H1 (cell line): ENCODE data around the gene EFNA3. TPM values are rescaled to one million over a fixed set of nuclear protein-coding genes. Genes with fewer than 3 reads are reported as not detected.

ENCODE experiments used
- CTCF ChIA-PET: fragments of 300-600 bp; sonication (Branson Sonifier 250); formaldehyde crosslinking; loops from one replicate; lab custom pipeline; 2021; ENCODE audit not compliant: partially characterized antibody; lab: Charles Lee
- POLR2A ChIA-PET: fragments of 300-600 bp; sonication (Branson Sonifier 250); formaldehyde crosslinking; loops from one replicate; lab custom pipeline; 2021; ENCODE audit warnings: inconsistent platforms; ENCODE audit not compliant: partially characterized antibody; lab: Charles Lee
- DNase-seq, 2 experiments: peaks; one replicate each; pipeline versions ENCODE4 v3.0.0 to v3.0.0-alpha.2; 2010 to 2022; ENCODE audit warnings: low spot score in 2 of 2, low read depth in 1 of 2, mixed read lengths in 1 of 2
- FAIRE-seq: peaks from 2 replicates; lab custom pipeline; 2011; peaks lifted over from hg19 to GRCh38; lab: Jason Lieb, UNC
- H2AFZ ChIP-seq: 2 replicates; pipeline ENCODE4 v1.8.1; 2012; ENCODE audit warnings: low read length, inconsistent platforms
- H2AK5ac ChIP-seq: 2 replicates; pipeline ENCODE4 v1.6.1; 2013; ENCODE audit warnings: low read depth, low read length
- H2BK120ac ChIP-seq: replicated peaks from 2 replicates; pipeline ENCODE3; 2013; ENCODE audit warnings: low read depth, low read length, inconsistent platforms
- H2BK12ac ChIP-seq: 2 replicates; pipeline ENCODE4 v1.6.1; 2013; ENCODE audit warnings: low read depth, low read length
- H2BK15ac ChIP-seq: 2 replicates; pipeline ENCODE4 v1.6.1; 2013; ENCODE audit warnings: low read length
- H2BK20ac ChIP-seq: 2 replicates; pipeline ENCODE4 v1.6.1; 2013; ENCODE audit warnings: low read length
- H2BK5ac ChIP-seq: 2 replicates; pipeline ENCODE4 v1.6.1; 2013; ENCODE audit warnings: low read depth, low read length
- H3K14ac ChIP-seq: 2 replicates; pipeline ENCODE4 v1.6.1; 2013; ENCODE audit warnings: inconsistent platforms; ENCODE audit not compliant: insufficient read length
- H3K18ac ChIP-seq: 2 replicates; pipeline ENCODE4 v1.6.1; 2013; ENCODE audit warnings: low read length; ENCODE audit errors: extremely low read depth
- H3K23ac ChIP-seq: 2 replicates; pipeline ENCODE4 v1.6.1; 2013; ENCODE audit warnings: inconsistent platforms; ENCODE audit not compliant: insufficient read length
- H3K23me2 ChIP-seq: 2 replicates; pipeline ENCODE4 v1.6.1; 2013; ENCODE audit warnings: low read depth, low read length
- H3K27ac ChIP-seq: 2 replicates; pipeline ENCODE4 v1.6.1; 2011; ENCODE audit warnings: low read depth, low read length, inconsistent platforms
- H3K27me3 ChIP-seq, 4 experiments: replicated peaks in 1 of 4; 1 replicate in 1 of 4; 2 replicates in 3 of 4; pipeline versions ENCODE4 v1.6.1 to v1.8.1; 2011 to 2013; ENCODE audit warnings: low read length in 3 of 4, mild to moderate bottlenecking in 3 of 4, inconsistent platforms in 2 of 4, mixed read lengths in 2 of 4, moderate library complexity in 1 of 4; ENCODE audit not compliant: control insufficient read depth in 3 of 4, insufficient read depth in 3 of 4; ENCODE audit errors: extremely low read depth in 1 of 4
- H3K36me3 ChIP-seq, 4 experiments: 2 replicates each; pipeline versions ENCODE4 v1.6.1 to v1.8.1; 2011 to 2013; ENCODE audit warnings: mild to moderate bottlenecking in 4 of 4, low read length in 3 of 4, moderate library complexity in 2 of 4, control low read depth in 1 of 4, inconsistent platforms in 1 of 4; ENCODE audit not compliant: insufficient read depth in 4 of 4, control insufficient read depth in 2 of 4
- H3K4ac ChIP-seq: replicated peaks from 2 replicates; pipeline ENCODE3; 2013; ENCODE audit warnings: low read length, low read depth, mixed read lengths, inconsistent platforms; ENCODE audit not compliant: insufficient read length
- H3K4me1 ChIP-seq, 4 experiments: replicated peaks in 1 of 4; 1 replicate in 1 of 4; 2 replicates in 3 of 4; pipeline versions ENCODE4 v1.6.1 to v1.8.1; 2011 to 2013; ENCODE audit warnings: low read length in 3 of 4, inconsistent platforms in 2 of 4, mixed read lengths in 1 of 4; ENCODE audit not compliant: insufficient read depth in 4 of 4, control insufficient read depth in 3 of 4
- H3K4me2 ChIP-seq, 2 experiments: 2 replicates each; pipeline versions ENCODE4 v1.6.1 to v1.8.1; 2011 to 2013; ENCODE audit warnings: low read depth in 2 of 2, low read length in 2 of 2, control low read depth in 1 of 2, inconsistent platforms in 1 of 2, mild to moderate bottlenecking in 1 of 2; ENCODE audit not compliant: insufficient read depth in 1 of 2
- H3K4me3 ChIP-seq, 4 experiments: fragments of 200-600, 300-600 bp in 1 of 4; sonication (generic), shearing (Covaris generic), sonication (Bioruptor Twin) in 1 of 4; 2 replicates each; pipeline versions ENCODE4 v1.5.1 to v1.8.1; 2011 to 2016; ENCODE audit warnings: low read length in 4 of 4, low read depth in 3 of 4, control low read depth in 2 of 4, inconsistent platforms in 2 of 4, mild to moderate bottlenecking in 2 of 4, mixed read lengths in 1 of 4, moderate library complexity in 1 of 4; ENCODE audit not compliant: insufficient read depth in 2 of 4; ENCODE audit errors: extremely low read depth in 1 of 4
- H3K56ac ChIP-seq: replicated peaks from 2 replicates; pipeline ENCODE3; 2013; ENCODE audit warnings: low read depth, mild to moderate bottlenecking, mixed read lengths, low read length, inconsistent platforms; ENCODE audit not compliant: insufficient read length
- H3K79me1 ChIP-seq: 2 replicates; pipeline ENCODE4 v1.6.1; 2013; ENCODE audit warnings: low read depth, low read length, control low read depth
- H3K79me2 ChIP-seq, 2 experiments: 2 replicates each; pipeline versions ENCODE4 v1.6.1 to v1.8.1; 2012 to 2013; ENCODE audit warnings: low read length in 2 of 2, mild to moderate bottlenecking in 2 of 2, inconsistent platforms in 1 of 2; ENCODE audit not compliant: insufficient read depth in 2 of 2, control insufficient read depth in 1 of 2
- H3K9ac ChIP-seq, 4 experiments: replicated peaks in 1 of 4; 1 replicate in 1 of 4; 2 replicates in 3 of 4; pipeline versions ENCODE4 v1.6.1 to v1.8.1; 2011 to 2013; ENCODE audit warnings: low read depth in 3 of 4, low read length in 3 of 4, control low read depth in 2 of 4, mild to moderate bottlenecking in 2 of 4, moderate library complexity in 2 of 4, inconsistent platforms in 1 of 4; ENCODE audit errors: extremely low read depth in 1 of 4
- H3K9me3 ChIP-seq, 2 experiments: 2 replicates each; pipeline versions ENCODE4 v1.6.1 to v1.8.1; 2012 to 2013; ENCODE audit warnings: mild to moderate bottlenecking in 2 of 2, moderate library complexity in 2 of 2, control low read depth in 1 of 2, inconsistent platforms in 1 of 2, low read depth in 1 of 2, low read length in 1 of 2, mixed read lengths in 1 of 2; ENCODE audit not compliant: insufficient read depth in 2 of 2
- H4K20me1 ChIP-seq, 2 experiments: replicated peaks in 1 of 2; 2 replicates each; pipeline versions ENCODE3 to v1.8.1; 2011 to 2013; ENCODE audit warnings: inconsistent platforms in 2 of 2, low read length in 2 of 2, mild to moderate bottlenecking in 1 of 2; ENCODE audit not compliant: insufficient read depth in 2 of 2, control insufficient read depth in 1 of 2
- H4K5ac ChIP-seq: 2 replicates; pipeline ENCODE4 v1.6.1; 2013; ENCODE audit warnings: low read length, low read depth, mixed read lengths, inconsistent platforms; ENCODE audit not compliant: insufficient read length
- H4K8ac ChIP-seq: 2 replicates; pipeline ENCODE4 v1.8.0; 2013; ENCODE audit warnings: mild to moderate bottlenecking, moderate library complexity, low read length, inconsistent platforms; ENCODE audit not compliant: insufficient read depth; ENCODE audit errors: extremely low read depth
- H4K91ac ChIP-seq: replicated peaks from 2 replicates; pipeline ENCODE3; 2013; ENCODE audit warnings: low read length, mixed read lengths, inconsistent platforms; ENCODE audit not compliant: insufficient read length
- EZH2 ChIP-seq: fragments of 200-600 bp; sonication (generic); IDR thresholded peaks from 2 replicates; pipeline ENCODE4 v1.7.1; 2012; ENCODE audit warnings: low read depth, mild to moderate bottlenecking, moderate library complexity, low read length, inconsistent platforms; ENCODE audit not compliant: severe bottlenecking
- JUN ChIP-seq: IDR thresholded peaks from 2 replicates; pipeline ENCODE4 v1.6.1; 2011; ENCODE audit warnings: low read depth, mild to moderate bottlenecking, improper control_type of control experiment, low read length
- KDM1A ChIP-seq: fragments of 200-600, 300-600 bp; sonication (generic); IDR thresholded peaks from 2 replicates; pipeline ENCODE4 v1.7.1; 2016; ENCODE audit warnings: mild to moderate bottlenecking, low read length, borderline replicate concordance
- KDM5A ChIP-seq: fragments of 200-600 bp; IDR thresholded peaks from 2 replicates; pipeline ENCODE4 v1.7.1; 2012; ENCODE audit warnings: mild to moderate bottlenecking, low read length, inconsistent platforms, mixed read lengths
- SIX5 ChIP-seq: IDR thresholded peaks from 2 replicates; pipeline ENCODE4 v1.6.1; 2011; ENCODE audit warnings: mild to moderate bottlenecking, low read depth, low read length
- TAF1 ChIP-seq: IDR thresholded peaks from 2 replicates; pipeline ENCODE4 v1.6.1; 2011; ENCODE audit warnings: mild to moderate bottlenecking, low read depth, low read length
- TBP ChIP-seq: IDR thresholded peaks from 2 replicates; pipeline ENCODE4 v1.6.1; 2011; ENCODE audit warnings: low read depth, low read length, improper control_type of control experiment
- WGBS, 2 experiments: shearing (Covaris generic) in 1 of 2; methylation state at CpG; one replicate each; pipeline versions ENCODE4 v1.1.6 to v1.1.7; 2013 to 2015; ENCODE audit warnings: low lambda C conversion rate in 2 of 2, mixed read lengths in 2 of 2, inconsistent platforms in 1 of 2, low coverage in 1 of 2, missing lambda C conversion rate in 1 of 2; ENCODE audit not compliant: insufficient replicate concordance in 2 of 2, insufficient coverage in 1 of 2, insufficient read length in 1 of 2; ENCODE audit errors: extremely low coverage in 1 of 2, missing lambda C conversion rate in 1 of 2; 5-methylcytosine and 5-hydroxymethylcytosine counted together
- polyA plus RNA-seq, 7 experiments: library from polyadenylated mRNA; depleted of rRNA in 3 of 7; stranded (reverse) in 5 of 7; unstranded in 2 of 7; fragments of >200 nt in 5 of 7; fragments of 200-250 nt in 2 of 7; gene quantifications; 1 replicate in 5 of 7; 2 replicates in 1 of 7; 4 replicates in 1 of 7; pipeline versions ENCODE4 v1.2.1 to v1.2.3, GENCODE V29; 2011 to 2013; ENCODE audit warnings: missing spikeins in 2 of 7, mixed read lengths in 2 of 7
- total RNA-seq: library from RNA; stranded (reverse); fragmentation: NEBNext Ultra II Directional; extraction: Animal tissue kit (Norgen Biotek cat#: 25700); gene quantifications from 2 replicates; pipeline ENCODE4 v1.2.1, GENCODE V29; 2021
- TF ChIP-seq, protein P1 (sequence below): IDR thresholded peaks from 2 replicates; pipeline ENCODE4 v1.6.1; 2011; ENCODE audit warnings: low read depth, mild to moderate bottlenecking, low read length; ENCODE audit not compliant: insufficient read depth
- TF ChIP-seq, protein P2 (sequence below): IDR thresholded peaks from 2 replicates; pipeline ENCODE4 v1.6.1; 2011; ENCODE audit warnings: low read length, improper control_type of control experiment

EFNA3 gene
- total and polyA plus RNA-seq, 2 of the 8 experiments (the other 6 are each of a cell fraction or from before 2014, with no cell fraction given) = 10.8 to 13.8 TPM

DNA sequence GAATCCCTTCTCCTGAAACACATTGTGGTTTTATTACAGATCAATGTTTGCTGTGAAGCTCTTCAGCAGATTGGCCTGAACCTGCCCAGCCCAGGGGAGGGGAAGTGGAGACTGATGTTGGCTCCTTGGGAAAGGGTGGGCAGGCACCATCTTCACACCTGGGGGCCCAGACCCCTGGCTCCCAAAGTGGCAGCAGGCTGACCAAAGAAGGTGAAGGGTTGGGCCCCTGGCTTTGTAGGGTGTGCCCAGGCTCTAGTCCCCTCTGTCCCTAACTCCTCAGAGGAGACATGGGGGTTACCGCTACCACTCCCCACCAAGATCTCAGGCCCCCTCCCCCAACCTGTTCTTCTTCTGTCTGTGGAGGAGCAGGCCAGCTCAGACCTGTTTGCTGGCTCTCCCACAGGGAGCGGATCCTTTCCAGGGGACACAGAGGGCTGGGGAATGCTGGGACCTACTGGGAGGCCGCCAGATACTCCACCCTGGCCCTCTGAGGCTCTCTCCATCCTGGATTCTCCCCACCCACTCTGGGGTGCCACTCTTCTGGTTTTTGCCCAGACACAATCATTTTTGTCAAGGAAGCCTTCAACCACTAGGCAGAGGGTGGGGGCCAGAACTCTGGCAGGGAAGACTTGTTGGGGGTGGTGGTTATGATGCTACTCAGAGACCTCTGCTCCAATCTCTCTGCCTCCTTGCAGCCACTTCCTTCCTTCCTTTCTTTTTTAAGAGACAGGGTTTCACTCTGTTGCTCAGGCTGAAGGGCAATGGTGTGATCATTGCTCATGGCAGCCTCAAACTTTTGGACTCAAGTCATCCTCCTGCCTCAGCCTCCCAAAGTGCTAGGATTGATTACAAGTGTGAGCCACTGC is 5.0 kb upstream of the EFNA3 start:
- H3K79me1 ChIP-seq = no peaks in the 10 kb centered on the region
- H3K4ac ChIP-seq = no peak overlapping the region
- H3K4me1 ChIP-seq = peaks cover 4 to 33% (median 22%) of the 10 kb centered on the region in 4 experiments
- H3K56ac ChIP-seq = no peak overlapping the region
- no peak overlapping the region for H4K5ac ChIP-seq
- 0 out of 2 replicates have a peak overlapping the region, but pooled peaks have one; percentile 61 for H2BK20ac ChIP-seq
- WGBS, 2 experiments = 84% methylated on average over 3 of the region's 3 CpGs; no CpG with 5 or more reads in 1 of the 2 experiments
- no peak for FAIRE-seq
- ChIA-PET POLR2A (interaction anchor here (1.0 kb wide), 1 partner anchor 17 kb away, joined by 3 read pairs; no protein-coding TSS in a partner anchor), CTCF (interaction anchor here (4.6 to 33.9 kb wide), 2 partner anchors 11 to 21 kb away, joined by 46 to 907 read pairs; partner anchors contain the start of genes ADAM15 and EFNA4)
- no peak overlapping the region for H2BK120ac ChIP-seq
- no peaks in the 10 kb centered on the region for H3K79me2 ChIP-seq
- no peak overlapping the region for H4K8ac ChIP-seq
- peaks cover 0 to 9% (median 0%) of the 10 kb centered on the region in 4 experiments; a peak in 2 of 8 replicates for H3K36me3 ChIP-seq
- H3K4me2 ChIP-seq = peak overlapping the region; percentile 24 to 36
- H3K9ac ChIP-seq = no peak overlapping the region
- peak overlapping the region; percentile 61; the same call in 1 of the 2 replicates for H2BK15ac ChIP-seq
- no peaks in the 10 kb centered on the region for H3K9me3 ChIP-seq
- no peak overlapping the region for H4K91ac ChIP-seq
- peaks cover 11% of the 10 kb centered on the region for H3K23me2 ChIP-seq
- H2BK5ac ChIP-seq = no peak overlapping the region
- H3K27ac ChIP-seq = no peak overlapping the region
- no peak overlapping the region for H2AFZ ChIP-seq
- no peak overlapping the region for H3K23ac ChIP-seq
- H4K20me1 ChIP-seq = peaks cover 9 to 12% of the 10 kb centered on the region in 2 experiments
- 0 out of 2 replicates have a peak overlapping the region, but pooled peaks have one; percentile 50 for H2BK12ac ChIP-seq
- H3K18ac ChIP-seq = no peak overlapping the region; the same call in 1 of the 2 replicates
- H3K4me3 ChIP-seq = no peak overlapping the region
- no peak overlapping the region for H3K14ac ChIP-seq
- DNase-seq = no peak
- peak overlapping the region; percentile 93; the same call in 1 of the 2 replicates for H2AK5ac ChIP-seq
- H3K27me3 ChIP-seq = peaks cover 0 to 22% (median 12%) of the 10 kb centered on the region in 4 experiments; a peak in 6 of 7 replicates
- TF ChIP-seq JUN (no peak), TBP (no peak), TAF1 (no peak), KDM5A (no peak), EZH2 (no peak), SIX5 (no peak), KDM1A (no peak)
- TF ChIP-seq, protein P1, sequence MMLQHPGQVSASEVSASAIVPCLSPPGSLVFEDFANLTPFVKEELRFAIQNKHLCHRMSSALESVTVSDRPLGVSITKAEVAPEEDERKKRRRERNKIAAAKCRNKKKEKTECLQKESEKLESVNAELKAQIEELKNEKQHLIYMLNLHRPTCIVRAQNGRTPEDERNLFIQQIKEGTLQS = no peak
- TF ChIP-seq, protein P2, sequence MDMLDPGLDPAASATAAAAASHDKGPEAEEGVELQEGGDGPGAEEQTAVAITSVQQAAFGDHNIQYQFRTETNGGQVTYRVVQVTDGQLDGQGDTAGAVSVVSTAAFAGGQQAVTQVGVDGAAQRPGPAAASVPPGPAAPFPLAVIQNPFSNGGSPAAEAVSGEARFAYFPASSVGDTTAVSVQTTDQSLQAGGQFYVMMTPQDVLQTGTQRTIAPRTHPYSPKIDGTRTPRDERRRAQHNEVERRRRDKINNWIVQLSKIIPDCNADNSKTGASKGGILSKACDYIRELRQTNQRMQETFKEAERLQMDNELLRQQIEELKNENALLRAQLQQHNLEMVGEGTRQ = no peak
